Panc1 (cell line): Measurements from ENCODE around the gene GLI3. TPM values are rescaled to one million over a fixed set of nuclear protein-coding genes. Genes with fewer than 3 reads are reported as not detected.

ENCODE experiments used
- ATAC-seq: fragments of 200-7000 bp; cut with Tn5 transposase; 2 replicates; pipeline ENCODE4 v1.9.1; 2020; ENCODE audit warnings: mild to moderate bottlenecking, moderate library complexity
- BruUV-seq: library from RNA; stranded (reverse); fragments of 400-500 nt; replicated peaks from 2 replicates; lab custom pipeline; 2021; lab: Mats Ljungman, UMichigan
- CTCF ChIA-PET: fragments of 300-600 bp; sonication (Branson Sonifier 250); formaldehyde crosslinking; loops from one replicate; lab custom pipeline; 2022; ENCODE audit warnings: antibody characterized with exemption; lab: Charles Lee
- POLR2A ChIA-PET: fragments of 300-600 bp; sonication (Branson Sonifier 250); formaldehyde crosslinking; loops from one replicate; lab custom pipeline; 2022; ENCODE audit warnings: antibody characterized with exemption; lab: Charles Lee
- DNase-seq: peaks from one replicate; pipeline ENCODE4 v3.0.0-alpha.2; 2010; ENCODE audit warnings: low read depth, low spot score
- H3K27ac ChIP-seq: 2 replicates; pipeline ENCODE4 v1.5.1; 2011; ENCODE audit warnings: mild to moderate bottlenecking, low read length, inconsistent platforms
- H3K27me3 ChIP-seq: fragments of 200-500 bp; sonication (Bioruptor generic); 2 replicates; pipeline ENCODE4 v1.6.0; 2014; ENCODE audit warnings: low read length, inconsistent platforms; ENCODE audit not compliant: control insufficient read depth, insufficient read depth
- H3K36me3 ChIP-seq: fragments of 200-500 bp; sonication (Bioruptor generic); 2 replicates; pipeline ENCODE4 v1.5.1; 2014; ENCODE audit warnings: inconsistent platforms, mild to moderate bottlenecking, low read length, moderate library complexity; ENCODE audit not compliant: control insufficient read depth, insufficient read depth
- H3K4me1 ChIP-seq: 2 replicates; pipeline ENCODE4 v1.5.1; 2011; ENCODE audit warnings: inconsistent platforms, mild to moderate bottlenecking, low read length, moderate library complexity; ENCODE audit not compliant: control insufficient read depth, insufficient read depth
- H3K4me3 ChIP-seq, 2 experiments: 2 replicates each; pipeline ENCODE4 v1.5.1; 2011 to 2012; ENCODE audit warnings: low read depth in 2 of 2, low read length in 2 of 2, mild to moderate bottlenecking in 2 of 2, inconsistent platforms in 1 of 2, moderate library complexity in 1 of 2
- H3K9me3 ChIP-seq: fragments of 200-500 bp; sonication (Bioruptor generic); 2 replicates; pipeline ENCODE4 v1.5.1; 2014; ENCODE audit warnings: low read depth, mild to moderate bottlenecking, inconsistent platforms, low read length, moderate library complexity; ENCODE audit not compliant: control insufficient read depth, insufficient read depth
- POLR2AphosphoS5 ChIP-seq: IDR thresholded peaks from 2 replicates; pipeline ENCODE4 v1.6.1; 2012; ENCODE audit warnings: mild to moderate bottlenecking, low read depth, low read length, moderate library complexity
- SIN3A ChIP-seq: IDR thresholded peaks from 2 replicates; pipeline ENCODE4 v1.6.1; 2012; ENCODE audit warnings: low read depth, mild to moderate bottlenecking, low read length, moderate library complexity, borderline replicate concordance; ENCODE audit not compliant: insufficient read depth
- TCF7L2 ChIP-seq: IDR thresholded peaks from 2 replicates; pipeline ENCODE4 v1.6.1; 2011; ENCODE audit warnings: mild to moderate bottlenecking, low read depth, low read length, inconsistent platforms
- in situ Hi-C: cut with HindIII; loops from 2 replicates; pipeline ENCODE4 v1.10.0; 2016; ENCODE audit warnings: low sequenced_read_pairs, low pct_unique_long_range_greater_than_20kb
- intact Hi-C: fragments of 100-400 bp; cut with micrococcal nuclease; formaldehyde crosslinking; loops from one replicate; pipeline ENCODE4 v1.10.0; 2022; ENCODE audit not compliant: unreplicated experiment
- total RNA-seq: library from RNA; stranded (reverse); gene quantifications from one replicate; pipeline ENCODE4 v1.2.1, GENCODE V29; 2021; ENCODE audit not compliant: unreplicated experiment
- TF ChIP-seq, protein P1 (sequence below), 2 experiments: IDR thresholded peaks; 2 replicates each; pipeline ENCODE4 v1.6.1; 2011 to 2012; ENCODE audit warnings: low read depth in 2 of 2, control low read depth in 1 of 2, low read length in 1 of 2, mild to moderate bottlenecking in 1 of 2, moderate library complexity in 1 of 2; ENCODE audit not compliant: insufficient read depth in 1 of 2
- TF ChIP-seq, protein P2 (sequence below): fragments of 450-650 bp; IDR thresholded peaks from 2 replicates; pipeline ENCODE4 v1.5.1; 2017; ENCODE audit warnings: mild to moderate bottlenecking

Gene GLI3
- total RNA-seq, 1 experiment from 2014 or later, result 3.7 TPM

DNA sequence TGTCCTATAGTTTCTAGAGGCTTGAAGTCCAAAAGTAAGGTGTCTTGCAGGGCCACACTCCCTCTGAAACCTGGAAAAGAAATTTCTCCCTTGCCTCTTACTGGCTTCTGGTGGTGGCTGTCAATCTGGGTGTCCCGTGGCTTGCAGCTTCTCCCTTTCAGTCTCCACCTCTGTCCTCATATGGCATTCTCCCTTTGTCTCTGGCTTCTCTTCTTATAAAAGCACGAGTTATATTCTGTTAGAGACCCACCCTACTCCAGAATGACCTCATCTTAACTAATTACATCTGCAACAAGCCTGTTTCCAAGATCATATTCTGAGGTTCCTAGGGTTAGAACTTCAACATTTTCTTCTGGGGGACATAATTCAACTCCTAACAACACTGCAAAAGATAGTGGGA lies 3.4 kb upstream of the GLI3 start:
- CTCF ChIA-PET, result no interaction called here
- POLR2A ChIA-PET, result no interaction called here
- in situ Hi-C loops (no loop called here), intact Hi-C loops (no loop called here)
- Histone ChIP-seq H3K4me3 (no peak overlapping the region), H3K4me1 (no peaks in the 10 kb centered on the region), H3K27ac (no peak overlapping the region), H3K27me3 (peaks cover 14% of the 10 kb centered on the region), H3K9me3 (no peaks in the 10 kb centered on the region), H3K36me3 (no peaks in the 10 kb centered on the region)
- no peak for DNase-seq
- no peak for ATAC-seq
- TF ChIP-seq SIN3A (no peak), TCF7L2 (no peak), POLR2AphosphoS5 (no peak)
- TF ChIP-seq, protein P1, sequence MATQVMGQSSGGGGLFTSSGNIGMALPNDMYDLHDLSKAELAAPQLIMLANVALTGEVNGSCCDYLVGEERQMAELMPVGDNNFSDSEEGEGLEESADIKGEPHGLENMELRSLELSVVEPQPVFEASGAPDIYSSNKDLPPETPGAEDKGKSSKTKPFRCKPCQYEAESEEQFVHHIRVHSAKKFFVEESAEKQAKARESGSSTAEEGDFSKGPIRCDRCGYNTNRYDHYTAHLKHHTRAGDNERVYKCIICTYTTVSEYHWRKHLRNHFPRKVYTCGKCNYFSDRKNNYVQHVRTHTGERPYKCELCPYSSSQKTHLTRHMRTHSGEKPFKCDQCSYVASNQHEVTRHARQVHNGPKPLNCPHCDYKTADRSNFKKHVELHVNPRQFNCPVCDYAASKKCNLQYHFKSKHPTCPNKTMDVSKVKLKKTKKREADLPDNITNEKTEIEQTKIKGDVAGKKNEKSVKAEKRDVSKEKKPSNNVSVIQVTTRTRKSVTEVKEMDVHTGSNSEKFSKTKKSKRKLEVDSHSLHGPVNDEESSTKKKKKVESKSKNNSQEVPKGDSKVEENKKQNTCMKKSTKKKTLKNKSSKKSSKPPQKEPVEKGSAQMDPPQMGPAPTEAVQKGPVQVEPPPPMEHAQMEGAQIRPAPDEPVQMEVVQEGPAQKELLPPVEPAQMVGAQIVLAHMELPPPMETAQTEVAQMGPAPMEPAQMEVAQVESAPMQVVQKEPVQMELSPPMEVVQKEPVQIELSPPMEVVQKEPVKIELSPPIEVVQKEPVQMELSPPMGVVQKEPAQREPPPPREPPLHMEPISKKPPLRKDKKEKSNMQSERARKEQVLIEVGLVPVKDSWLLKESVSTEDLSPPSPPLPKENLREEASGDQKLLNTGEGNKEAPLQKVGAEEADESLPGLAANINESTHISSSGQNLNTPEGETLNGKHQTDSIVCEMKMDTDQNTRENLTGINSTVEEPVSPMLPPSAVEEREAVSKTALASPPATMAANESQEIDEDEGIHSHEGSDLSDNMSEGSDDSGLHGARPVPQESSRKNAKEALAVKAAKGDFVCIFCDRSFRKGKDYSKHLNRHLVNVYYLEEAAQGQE (IDR thresholded peaks at IDR 0.05; ENCODE audit: insufficient read depth in 1 of 2, low read depth in 2 of 2, low read length in 1 of 2), result no peak
- BruUV-seq, result no TSS peak

DNA sequence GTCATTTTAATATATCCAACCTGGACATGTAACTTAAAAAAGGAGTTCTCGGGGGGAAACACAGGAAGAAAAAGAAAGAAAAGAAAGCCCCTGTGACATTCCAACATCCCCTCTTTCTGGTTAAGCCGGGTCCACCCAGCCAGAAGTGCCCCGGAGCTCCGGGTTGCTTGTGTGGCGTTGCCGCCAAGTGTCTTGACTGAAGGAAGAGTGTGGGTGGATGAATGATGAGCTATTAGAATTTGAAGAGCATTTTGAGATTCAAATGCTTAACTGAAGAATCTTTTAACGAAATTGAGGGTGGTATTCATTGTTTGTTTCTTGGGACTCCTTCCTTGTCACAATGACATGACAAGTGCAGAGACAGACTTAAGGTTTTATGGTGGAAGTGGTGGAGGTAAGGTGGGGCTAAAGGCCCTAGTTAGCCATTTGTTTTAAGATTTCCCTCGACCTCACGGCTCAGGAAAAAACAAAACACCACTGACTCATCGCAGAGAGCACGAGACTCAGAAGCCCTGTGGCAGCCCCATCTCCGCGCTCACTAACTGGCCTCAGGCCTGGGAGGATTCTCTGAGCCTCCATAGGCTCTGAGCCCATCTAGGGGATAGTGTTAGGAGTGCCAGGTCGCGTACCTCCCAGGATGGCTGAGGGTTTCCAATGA lies 1.8 kb upstream of the GLI3 start:
- CTCF ChIA-PET, result interaction anchor here (0.9 kb wide), 1 partner anchor 53 kb away, joined by 5 read pairs; no protein-coding TSS in a partner anchor

More for the DNA sequence above, 1.8 kb upstream of the GLI3 start:
- TF ChIP-seq TCF7L2 (no peak), SIN3A (no peak), POLR2AphosphoS5 (no peak)
- TF ChIP-seq, protein P1 (IDR thresholded peaks at IDR 0.05; ENCODE audit: insufficient read depth in 1 of 2, low read depth in 2 of 2, low read length in 1 of 2), result no peak
- TF ChIP-seq, protein P2, sequence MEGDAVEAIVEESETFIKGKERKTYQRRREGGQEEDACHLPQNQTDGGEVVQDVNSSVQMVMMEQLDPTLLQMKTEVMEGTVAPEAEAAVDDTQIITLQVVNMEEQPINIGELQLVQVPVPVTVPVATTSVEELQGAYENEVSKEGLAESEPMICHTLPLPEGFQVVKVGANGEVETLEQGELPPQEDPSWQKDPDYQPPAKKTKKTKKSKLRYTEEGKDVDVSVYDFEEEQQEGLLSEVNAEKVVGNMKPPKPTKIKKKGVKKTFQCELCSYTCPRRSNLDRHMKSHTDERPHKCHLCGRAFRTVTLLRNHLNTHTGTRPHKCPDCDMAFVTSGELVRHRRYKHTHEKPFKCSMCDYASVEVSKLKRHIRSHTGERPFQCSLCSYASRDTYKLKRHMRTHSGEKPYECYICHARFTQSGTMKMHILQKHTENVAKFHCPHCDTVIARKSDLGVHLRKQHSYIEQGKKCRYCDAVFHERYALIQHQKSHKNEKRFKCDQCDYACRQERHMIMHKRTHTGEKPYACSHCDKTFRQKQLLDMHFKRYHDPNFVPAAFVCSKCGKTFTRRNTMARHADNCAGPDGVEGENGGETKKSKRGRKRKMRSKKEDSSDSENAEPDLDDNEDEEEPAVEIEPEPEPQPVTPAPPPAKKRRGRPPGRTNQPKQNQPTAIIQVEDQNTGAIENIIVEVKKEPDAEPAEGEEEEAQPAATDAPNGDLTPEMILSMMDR, result no peak
- Histone ChIP-seq H3K4me1 (no peaks in the 10 kb centered on the region), H3K4me3 (no peak overlapping the region), H3K36me3 (no peaks in the 10 kb centered on the region), H3K9me3 (no peaks in the 10 kb centered on the region), H3K27me3 (peaks cover 24% of the 10 kb centered on the region), H3K27ac (no peak overlapping the region)
- BruUV-seq, result no TSS peak
- in situ Hi-C loops (no loop called here), intact Hi-C loops (no loop called here)
- DNase-seq, result no peak
- POLR2A ChIA-PET, result no interaction called here
- no peak for ATAC-seq
